ENCODE measurements around the gene TOMM20.

The TOMM20 gene

DNA sequence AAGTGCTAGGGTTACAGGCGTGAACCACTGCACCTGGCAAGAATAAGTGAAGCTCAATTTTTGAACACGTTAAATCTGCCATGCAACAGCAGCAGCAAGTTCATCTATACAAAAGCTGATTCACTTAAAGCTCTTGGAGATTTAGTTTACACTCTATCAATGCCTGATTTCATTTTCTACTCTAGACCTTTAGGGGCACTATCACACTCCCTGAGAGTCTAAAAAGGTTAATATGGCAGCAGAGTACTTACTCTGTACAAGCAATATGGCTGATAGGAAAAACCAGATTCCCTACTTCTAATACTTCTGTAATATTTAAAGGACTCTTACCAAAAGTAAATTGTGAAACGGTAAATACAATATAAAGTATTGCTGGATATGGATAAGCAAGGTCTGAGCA, 27.6 kb upstream of the TOMM20 start:
- H3F3A ChIP-seq (ENCODE audit: insufficient read depth, low read length), result 0 out of 2 replicates have a peak, but pooled peaks cover 8% of the 10 kb centered on the region
- no peaks in the 10 kb centered on the region for H3K9me3 ChIP-seq (replicated peaks; ENCODE audit: insufficient read depth, low read length)
- no peaks in the 10 kb centered on the region for H4K20me1 ChIP-seq (ENCODE audit: insufficient read depth, low read length)
- H3K4me3 ChIP-seq (ENCODE audit: low read length), result no peak overlapping the region
- no peak overlapping the region for H3K4me2 ChIP-seq (ENCODE audit: low read depth, low read length)
- no peak for DNase-seq
- H3K36me3 ChIP-seq (replicated peaks; ENCODE audit: insufficient read depth, low read length), result peaks cover 5% of the 10 kb centered on the region; the same call in 1 of the 2 replicates
- H3K27me3 ChIP-seq (replicated peaks; ENCODE audit: insufficient read depth, low read length), result no peaks in the 10 kb centered on the region
- H3K4me1 ChIP-seq (ENCODE audit: low read length), result peaks cover 4% of the 10 kb centered on the region; the same call in 1 of the 2 replicates
- H2AFZ ChIP-seq (ENCODE audit: low read length), result no peak overlapping the region
- TF ChIP-seq, protein P1, sequence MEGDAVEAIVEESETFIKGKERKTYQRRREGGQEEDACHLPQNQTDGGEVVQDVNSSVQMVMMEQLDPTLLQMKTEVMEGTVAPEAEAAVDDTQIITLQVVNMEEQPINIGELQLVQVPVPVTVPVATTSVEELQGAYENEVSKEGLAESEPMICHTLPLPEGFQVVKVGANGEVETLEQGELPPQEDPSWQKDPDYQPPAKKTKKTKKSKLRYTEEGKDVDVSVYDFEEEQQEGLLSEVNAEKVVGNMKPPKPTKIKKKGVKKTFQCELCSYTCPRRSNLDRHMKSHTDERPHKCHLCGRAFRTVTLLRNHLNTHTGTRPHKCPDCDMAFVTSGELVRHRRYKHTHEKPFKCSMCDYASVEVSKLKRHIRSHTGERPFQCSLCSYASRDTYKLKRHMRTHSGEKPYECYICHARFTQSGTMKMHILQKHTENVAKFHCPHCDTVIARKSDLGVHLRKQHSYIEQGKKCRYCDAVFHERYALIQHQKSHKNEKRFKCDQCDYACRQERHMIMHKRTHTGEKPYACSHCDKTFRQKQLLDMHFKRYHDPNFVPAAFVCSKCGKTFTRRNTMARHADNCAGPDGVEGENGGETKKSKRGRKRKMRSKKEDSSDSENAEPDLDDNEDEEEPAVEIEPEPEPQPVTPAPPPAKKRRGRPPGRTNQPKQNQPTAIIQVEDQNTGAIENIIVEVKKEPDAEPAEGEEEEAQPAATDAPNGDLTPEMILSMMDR (IDR thresholded peaks at IDR 0.05; ENCODE audit: low read length), result peak; percentile 12
- no peak for TF ChIP-seq EZH2 (optimal IDR thresholded peaks at IDR 0.05; ENCODE audit: low read depth, low read length)
- H3K9ac ChIP-seq (ENCODE audit: low read length), result no peak overlapping the region
- H3K9me2 ChIP-seq (replicated peaks; ENCODE audit: insufficient read depth, low read length), result no peaks in the 10 kb centered on the region
- H3K79me2 ChIP-seq (ENCODE audit: low read length), result peaks cover 49% of the 10 kb centered on the region
- H3K27ac ChIP-seq (ENCODE audit: low read length), result no peak overlapping the region

DNA sequence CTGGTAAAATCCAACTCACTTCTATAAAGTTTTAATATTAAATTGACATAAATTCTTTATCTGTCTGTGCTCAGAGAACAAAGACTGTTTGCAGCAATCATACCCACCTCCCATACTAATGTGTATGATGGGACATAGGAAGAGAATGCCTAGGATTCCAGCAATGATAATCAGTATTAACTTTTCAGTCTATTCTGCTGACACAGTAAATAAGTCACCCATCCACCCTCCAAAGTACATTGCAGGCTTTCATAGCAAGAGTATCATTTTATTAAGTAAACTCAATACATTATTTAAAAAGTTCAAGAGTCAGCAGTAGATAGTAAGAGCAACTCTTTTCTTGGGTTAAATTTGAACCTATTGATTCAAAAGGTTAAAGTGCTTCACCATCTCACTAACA, 23.6 kb upstream of the TOMM20 start:
- peaks cover 23% of the 10 kb centered on the region for H3K79me2 ChIP-seq (ENCODE audit: low read length)
- peaks cover 12% of the 10 kb centered on the region for H3K36me3 ChIP-seq (replicated peaks; ENCODE audit: insufficient read depth, low read length)
- no peak overlapping the region for H3K4me3 ChIP-seq (ENCODE audit: low read length)

DNA sequence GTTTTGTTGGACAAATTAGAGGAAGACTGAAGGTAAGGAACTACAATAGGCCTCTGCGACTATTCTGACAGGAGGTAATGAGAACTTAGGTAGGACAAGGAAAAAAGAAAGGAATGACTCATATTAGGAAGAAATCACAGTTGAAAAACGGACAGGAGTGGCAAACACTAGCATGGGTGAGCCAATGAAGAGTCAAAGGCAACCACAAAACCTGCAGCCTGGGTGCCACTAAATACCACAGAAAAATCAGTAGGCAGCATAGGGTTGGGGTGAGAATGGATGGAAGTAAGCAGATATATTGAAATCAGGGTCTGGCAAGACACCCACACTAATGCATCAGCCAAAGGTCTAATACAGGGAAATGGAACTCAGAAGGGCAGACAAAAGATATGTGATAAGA, 22.4 kb upstream of the TOMM20 start:
- Histone ChIP-seq H3K4me2 (ENCODE audit: low read depth, low read length) (no peak overlapping the region), H3K27ac (ENCODE audit: low read length) (no peak overlapping the region), H3K79me2 (ENCODE audit: low read length) (peaks cover 11% of the 10 kb centered on the region; the same call in 1 of the 2 replicates), H3K4me3 (ENCODE audit: low read length) (no peak overlapping the region), H3K4me1 (ENCODE audit: low read length) (no peaks in the 10 kb centered on the region), H3K9me2 (replicated peaks; ENCODE audit: insufficient read depth, low read length) (no peaks in the 10 kb centered on the region), H2AFZ (ENCODE audit: low read length) (no peak overlapping the region), H3K9me3 (replicated peaks; ENCODE audit: insufficient read depth, low read length) (no peaks in the 10 kb centered on the region), H3K36me3 (replicated peaks; ENCODE audit: insufficient read depth, low read length) (peaks cover 11% of the 10 kb centered on the region), H3K9ac (ENCODE audit: low read length) (no peak overlapping the region), H3K27me3 (replicated peaks; ENCODE audit: insufficient read depth, low read length) (no peaks in the 10 kb centered on the region), H4K20me1 (ENCODE audit: insufficient read depth, low read length) (no peaks in the 10 kb centered on the region), H3F3A (ENCODE audit: insufficient read depth, low read length) (0 out of 2 replicates have a peak, but pooled peaks cover 3% of the 10 kb centered on the region)
- no peak for DNase-seq
- TF ChIP-seq EZH2 (optimal IDR thresholded peaks at IDR 0.05; ENCODE audit: low read depth, low read length) (no peak), EZH2phosphoT487 (IDR thresholded peaks at IDR 0.05; ENCODE audit: low read length) (no peak)
- TF ChIP-seq, protein P1 (IDR thresholded peaks at IDR 0.05; ENCODE audit: low read length), result no peak

More for the DNA sequence above, 23.6 kb upstream of the TOMM20 start:
- TF ChIP-seq EZH2 (optimal IDR thresholded peaks at IDR 0.05; ENCODE audit: low read depth, low read length) (no peak), EZH2phosphoT487 (IDR thresholded peaks at IDR 0.05; ENCODE audit: low read length) (no peak)
- TF ChIP-seq, protein P1 (IDR thresholded peaks at IDR 0.05; ENCODE audit: low read length), result no peak
- Histone ChIP-seq H3K4me1 (ENCODE audit: low read length) (no peaks in the 10 kb centered on the region), H3K4me2 (ENCODE audit: low read depth, low read length) (no peak overlapping the region), H3K9me2 (replicated peaks; ENCODE audit: insufficient read depth, low read length) (no peaks in the 10 kb centered on the region), H3K27ac (ENCODE audit: low read length) (no peak overlapping the region), H3K27me3 (replicated peaks; ENCODE audit: insufficient read depth, low read length) (no peaks in the 10 kb centered on the region), H3F3A (ENCODE audit: insufficient read depth, low read length) (0 out of 2 replicates have a peak, but pooled peaks cover 3% of the 10 kb centered on the region), H4K20me1 (ENCODE audit: insufficient read depth, low read length) (no peaks in the 10 kb centered on the region), H3K9me3 (replicated peaks; ENCODE audit: insufficient read depth, low read length) (no peaks in the 10 kb centered on the region), H2AFZ (ENCODE audit: low read length) (no peak overlapping the region), H3K9ac (ENCODE audit: low read length) (no peak overlapping the region)
- DNase-seq, result no peak
